Upper lobe of left lung (tissue), 4 donors: Measurements from ENCODE around the gene KLF7.

Source experiments
- CTCF ChIP-seq, 6 experiments: fragments of 450-650 bp in 4 of 6; fragments of 200-600 bp in 2 of 6; sonication (generic) in 2 of 6; IDR thresholded peaks; one replicate each; pipeline ENCODE4 v1.5.1; 2016 to 2019; ENCODE audit warnings: antibody characterized with exemption in 6 of 6
- EP300 ChIP-seq, 4 donors: sonication (generic); formaldehyde crosslinking; IDR thresholded peaks; one replicate each; pipeline ENCODE4 v1.5.1; 2017; ENCODE audit warnings: antibody characterized with exemption in 4 of 4, control low read depth in 2 of 4
- POLR2A ChIP-seq, 4 donors: fragments of 450-650 bp; IDR thresholded peaks; one replicate each; pipeline ENCODE4 v1.5.1; 2016 to 2017; ENCODE audit warnings: antibody characterized with exemption in 4 of 4, mild to moderate bottlenecking in 2 of 4
- POLR2AphosphoS5 ChIP-seq, 2 donors: sonication (generic); formaldehyde crosslinking; IDR thresholded peaks; one replicate each; pipeline ENCODE4 v1.5.1; 2017; ENCODE audit warnings: antibody characterized with exemption in 2 of 2

DNA sequence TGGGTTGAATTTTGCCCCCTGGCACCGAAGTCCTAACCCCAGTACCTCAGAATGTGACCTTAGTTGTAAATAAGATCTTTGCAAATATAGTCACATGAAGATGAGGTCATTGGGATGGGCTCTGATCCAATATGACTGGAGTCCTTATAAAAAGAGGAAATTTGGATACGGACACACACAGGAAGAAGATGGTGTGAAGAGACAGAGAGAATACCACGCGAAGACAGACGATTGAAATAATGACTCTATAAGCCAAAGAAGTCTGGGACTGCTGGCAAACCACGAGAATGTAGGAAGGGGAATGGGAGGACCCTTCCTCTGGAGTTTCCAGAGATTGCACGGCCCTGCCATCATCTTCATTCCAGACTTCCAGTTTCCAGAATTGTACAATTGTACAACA is 127.9 kb downstream of the KLF7 start:
- TF ChIP-seq CTCF (IDR thresholded peaks at IDR 0.05) = no peak
- TF ChIP-seq POLR2AphosphoS5 (IDR thresholded peaks at IDR 0.05) = no peak
- TF ChIP-seq POLR2A (IDR thresholded peaks at IDR 0.05) = no peak
- peak in 1 of 4 donors; percentile 9 for TF ChIP-seq EP300 (IDR thresholded peaks at IDR 0.05)
